Glutamatergic neuron (in vitro differentiated cells): Measurements from ENCODE around the gene PDE4A. TPM values are rescaled to one million over a fixed set of nuclear protein-coding genes. Genes with fewer than 3 reads are reported as not detected.
A peak's percentile ranks its signal among the peaks of the same experiment; 100 is the strongest.

Source experiments
- DNase-seq: peaks from one replicate; pipeline ENCODE4 v3.0.0; 2022
- H3K27ac Mint-ChIP-seq: one replicate; pipeline ENCODE4 v1.8.0; 2020; ENCODE audit warnings: mild to moderate bottlenecking, mixed read lengths, inconsistent platforms; ENCODE audit not compliant: unreplicated experiment
- H3K27me3 Mint-ChIP-seq: one replicate; pipeline ENCODE4 v1.8.0; 2020; ENCODE audit warnings: mild to moderate bottlenecking, moderate library complexity, mixed read lengths, inconsistent platforms; ENCODE audit not compliant: unreplicated experiment
- H3K36me3 Mint-ChIP-seq: one replicate; pipeline ENCODE4 v1.8.0; 2020; ENCODE audit warnings: mild to moderate bottlenecking, mixed read lengths, inconsistent platforms; ENCODE audit not compliant: unreplicated experiment
- H3K4me1 Mint-ChIP-seq: one replicate; pipeline ENCODE4 v1.8.0; 2020; ENCODE audit warnings: mild to moderate bottlenecking, low read depth, mixed read lengths, inconsistent platforms; ENCODE audit not compliant: unreplicated experiment
- H3K4me3 Mint-ChIP-seq: one replicate; pipeline ENCODE4 v1.8.0; 2020; ENCODE audit warnings: mild to moderate bottlenecking, mixed read lengths, inconsistent platforms; ENCODE audit not compliant: unreplicated experiment
- H3K9me3 Mint-ChIP-seq: one replicate; pipeline ENCODE4 v1.8.0; 2020; ENCODE audit warnings: mild to moderate bottlenecking, moderate library complexity, mixed read lengths, inconsistent platforms; ENCODE audit not compliant: unreplicated experiment
- CTCF ChIP-seq: fragments of 200-600 bp; sonication (generic); IDR thresholded peaks from one replicate; pipeline ENCODE4 v1.5.0; 2021; ENCODE audit not compliant: partially characterized antibody, unreplicated experiment
- total RNA-seq: library from RNA; stranded (reverse); fragmentation: NEBNext Ultra II Directional; extraction: Animal tissue kit (Norgen Biotek cat#: 25700); gene quantifications from one replicate; pipeline ENCODE4 v1.2.1, GENCODE V29; 2021; ENCODE audit not compliant: unreplicated experiment

Gene PDE4A
- total RNA-seq, 1 donor from 2014 or later, result 5.7 TPM

GRCh38 chr19:10389863-10390262 is 30.5 kb upstream of the PDE4A start:
- no peak for DNase-seq
- Mint-ChIP-seq H3K27me3 (peaks cover 3% of the 10 kb centered on the region), H3K27ac (no peak overlapping the region), H3K4me3 (no peak overlapping the region), H3K36me3 (no peaks in the 10 kb centered on the region), H3K4me1 (no peaks in the 10 kb centered on the region), H3K9me3 (peaks cover 1% of the 10 kb centered on the region)
- no peak for TF ChIP-seq CTCF

- Mint-ChIP-seq H3K27ac (peak overlapping the region; percentile 48), H3K4me3 (no peak overlapping the region), H3K4me1 (no peaks in the 10 kb centered on the region), H3K9me3 (peaks cover 1% of the 10 kb centered on the region), H3K36me3 (no peaks in the 10 kb centered on the region), H3K27me3 (peaks cover 3% of the 10 kb centered on the region)
- peak; percentile 75 for TF ChIP-seq CTCF
- DNase-seq, result peak; percentile 67
Measured at GRCh38 chr19:10390652-10391286, 29.6 kb upstream of the PDE4A start.

GRCh38 chr19:10392120-10392519 is 28.2 kb upstream of the PDE4A start:
- no peaks in the 10 kb centered on the region for H3K36me3 Mint-ChIP-seq
- DNase-seq, result no peak
- no peak for TF ChIP-seq CTCF
- H3K9me3 Mint-ChIP-seq, result peaks cover 1% of the 10 kb centered on the region
- no peaks in the 10 kb centered on the region for H3K4me1 Mint-ChIP-seq
- H3K4me3 Mint-ChIP-seq, result no peak overlapping the region
- H3K27ac Mint-ChIP-seq, result no peak overlapping the region
- peaks cover 5% of the 10 kb centered on the region for H3K27me3 Mint-ChIP-seq

GRCh38 chr19:10393137-10393536 is 27.2 kb upstream of the PDE4A start:
- TF ChIP-seq CTCF, result no peak
- H3K4me1 Mint-ChIP-seq, result no peaks in the 10 kb centered on the region
- H3K27me3 Mint-ChIP-seq, result peaks cover 5% of the 10 kb centered on the region
- no peak overlapping the region for H3K4me3 Mint-ChIP-seq
- no peaks in the 10 kb centered on the region for H3K36me3 Mint-ChIP-seq
- H3K9me3 Mint-ChIP-seq, result no peaks in the 10 kb centered on the region
- no peak overlapping the region for H3K27ac Mint-ChIP-seq
- DNase-seq, result no peak

- no peaks in the 10 kb centered on the region for H3K36me3 Mint-ChIP-seq
- no peaks in the 10 kb centered on the region for H3K9me3 Mint-ChIP-seq
- H3K27me3 Mint-ChIP-seq, result peaks cover 5% of the 10 kb centered on the region
- no peak for DNase-seq
- no peak overlapping the region for H3K4me3 Mint-ChIP-seq
- no peaks in the 10 kb centered on the region for H3K4me1 Mint-ChIP-seq
- no peak overlapping the region for H3K27ac Mint-ChIP-seq
- TF ChIP-seq CTCF, result no peak
Measured at GRCh38 chr19:10395003-10395402, 25.3 kb upstream of the PDE4A start.
